Panc1 (cell line): Measurements from ENCODE around the gene TKT.

Experiments
- CTCF ChIP-seq: fragments of 450-650 bp; IDR thresholded peaks from 2 replicates; pipeline ENCODE4 v1.5.1; 2017; ENCODE audit warnings: mild to moderate bottlenecking
- POLR2AphosphoS5 ChIP-seq: IDR thresholded peaks from 2 replicates; pipeline ENCODE4 v1.6.1; 2012; ENCODE audit warnings: mild to moderate bottlenecking, low read depth, low read length, moderate library complexity
- TCF7L2 ChIP-seq: IDR thresholded peaks from 2 replicates; pipeline ENCODE4 v1.6.1; 2011; ENCODE audit warnings: mild to moderate bottlenecking, low read depth, low read length, inconsistent platforms

- TF ChIP-seq CTCF (no peak), POLR2AphosphoS5 (no peak), TCF7L2 (no peak)
Observed at GRCh38 chr3:53263907-53264306, 8.1 kb upstream of the TKT start.
